Calu3 (cell line): ENCODE measurements around the gene FBXL5. TPM values are rescaled to one million over a fixed set of nuclear protein-coding genes. Genes with fewer than 3 reads are reported as not detected.

ENCODE experiments used
- Bru-seq: library from RNA; stranded (reverse); fragments of 400-500 nt; gene quantifications from one replicate; lab custom pipeline; 2021; lab: Mats Ljungman, UMichigan
- BruChase-seq, 2 experiments: library from RNA; stranded (reverse); fragments of 400-500 nt; gene quantifications; one replicate each; lab custom pipeline; 2021; lab: Mats Ljungman, UMichigan
- BruUV-seq: library from RNA; stranded (reverse); fragments of 400-500 nt; replicated peaks from 2 replicates; lab custom pipeline; 2021; lab: Mats Ljungman, UMichigan
- CTCF ChIA-PET: fragments of 300-600 bp; sonication (Branson Sonifier 250); formaldehyde crosslinking; loops from one replicate; lab custom pipeline; 2022; ENCODE audit warnings: antibody characterized with exemption; lab: Charles Lee
- DNase-seq: peaks from one replicate; pipeline ENCODE4 v3.0.0; 2022
- H3K27ac Mint-ChIP-seq: one replicate; pipeline ENCODE4 v1.8.0; 2022; ENCODE audit warnings: mixed read lengths; ENCODE audit not compliant: unreplicated experiment
- H3K27me3 Mint-ChIP-seq: one replicate; pipeline ENCODE4 v1.8.0; 2022; ENCODE audit warnings: mixed read lengths; ENCODE audit not compliant: unreplicated experiment
- H3K36me3 Mint-ChIP-seq: one replicate; pipeline ENCODE4 v1.8.0; 2022; ENCODE audit warnings: mild to moderate bottlenecking, moderate library complexity, mixed read lengths; ENCODE audit not compliant: insufficient read depth, unreplicated experiment
- H3K4me1 Mint-ChIP-seq: one replicate; pipeline ENCODE4 v1.8.0; 2022; ENCODE audit warnings: mild to moderate bottlenecking, low read depth, mixed read lengths; ENCODE audit not compliant: unreplicated experiment
- H3K4me3 Mint-ChIP-seq: one replicate; pipeline ENCODE4 v1.8.0; 2022; ENCODE audit warnings: mild to moderate bottlenecking, low read depth, moderate library complexity, mixed read lengths; ENCODE audit not compliant: unreplicated experiment
- H3K9me3 Mint-ChIP-seq: one replicate; pipeline ENCODE4 v1.8.0; 2022; ENCODE audit warnings: low read depth, mixed read lengths; ENCODE audit not compliant: unreplicated experiment
- CTCF ChIP-seq: fragments of 200-600 bp; IDR thresholded peaks from one replicate; pipeline ENCODE4 v1.8.0; 2022; ENCODE audit warnings: antibody characterized with exemption; ENCODE audit not compliant: unreplicated experiment
- intact Hi-C: fragments of 100-400 bp; cut with micrococcal nuclease; formaldehyde crosslinking; loops from one replicate; pipeline ENCODE4 v1.10.0; 2022; ENCODE audit not compliant: unreplicated experiment
- long read RNA-seq: library from polyadenylated mRNA; stranded (forward); transcript quantifications from one replicate; pipeline ENCODE4 v2.0.0, GENCODE V29; 2022
- total RNA-seq: library from RNA; stranded (reverse); gene quantifications from 2 replicates; pipeline ENCODE4 v1.2.3, GENCODE V29; 2022

The FBXL5 gene
- total RNA-seq = 26.4 and 27.0 TPM in 2 replicates
- percentile 88 among the genes with signal in this experiment for Bru-seq, nascent RNA
- BruChase-seq, experiment 1, labeled RNA remaining after a 6-hour chase = percentile 69 among the genes with signal in this experiment
- percentile 80 among the genes with signal in this experiment for BruChase-seq, experiment 2, labeled RNA remaining after a 2-hour chase
- long read RNA-seq, transcript FBXL5-201 (11 exons, 3,385 nt) = major isoform, 17 of 52 reads
- long read RNA-seq, partial matches to known transcripts = 19 of 52 reads
- long read RNA-seq, other reads (novel, unspliced or antisense) = 13 of 52 reads

GRCh38 chr4:15655223-15656037 is at the start of gene FBXL5:
FBXL5 (minus strand) TSS chr4:15655357; CDS start chr4:15655287, 70 bp downstream.
- no peak for TF ChIP-seq CTCF
- Mint-ChIP-seq H3K27me3 (no peaks in the 10 kb centered on the region), H3K9me3 (no peaks in the 10 kb centered on the region), H3K36me3 (peaks cover 34% of the 10 kb centered on the region), H3K4me1 (peaks cover 9% of the 10 kb centered on the region), H3K4me3 (peak within 1 kb of the TSS; percentile 86), H3K27ac (peak within 1 kb of the TSS; percentile 97)
- CTCF ChIA-PET = no interaction called here
- DNase-seq = peak; percentile 81
- no TSS peak for BruUV-seq
- intact Hi-C loops = no loop called here

GRCh38 chr4:15704129-15704528 is 49.0 kb upstream of the FBXL5 start:
- DNase-seq = no peak
- no peak overlapping the region for H3K4me3 Mint-ChIP-seq
- no peak overlapping the region for H3K27ac Mint-ChIP-seq
- no peaks in the 10 kb centered on the region for H3K9me3 Mint-ChIP-seq
- no peaks in the 10 kb centered on the region for H3K4me1 Mint-ChIP-seq
- CTCF ChIA-PET = no interaction called here
- intact Hi-C loops = no loop called here
- H3K36me3 Mint-ChIP-seq = no peaks in the 10 kb centered on the region
- no TSS peak for BruUV-seq
- no peaks in the 10 kb centered on the region for H3K27me3 Mint-ChIP-seq
- TF ChIP-seq CTCF = no peak

- H3K27ac Mint-ChIP-seq = peak overlapping the region; percentile 19
- no peak for DNase-seq
- no peaks in the 10 kb centered on the region for H3K4me1 Mint-ChIP-seq
- CTCF ChIA-PET = interaction anchor here (0.7 kb wide), 2 partner anchors 165 to 234 kb away, joined by 5 read pairs; no protein-coding TSS in a partner anchor
- H3K27me3 Mint-ChIP-seq = no peaks in the 10 kb centered on the region
- intact Hi-C loops = no loop called here
- H3K4me3 Mint-ChIP-seq = peak overlapping the region; percentile 62
- TF ChIP-seq CTCF = no peak
- no TSS peak for BruUV-seq
- no peaks in the 10 kb centered on the region for H3K36me3 Mint-ChIP-seq
- no peaks in the 10 kb centered on the region for H3K9me3 Mint-ChIP-seq
Measured at GRCh38 chr4:15703439-15703838, 48.3 kb upstream of the FBXL5 start.

- H3K4me1 Mint-ChIP-seq = no peaks in the 10 kb centered on the region
- peak within 1 kb of the TSS; percentile 19 for H3K27ac Mint-ChIP-seq
- CTCF ChIA-PET = interaction anchor here (0.7 kb wide), 2 partner anchors 164 to 235 kb away, joined by 5 read pairs; no protein-coding TSS in a partner anchor
- no peak for TF ChIP-seq CTCF
- H3K4me3 Mint-ChIP-seq = peak within 1 kb of the TSS; percentile 62
- BruUV-seq = no TSS peak
- H3K9me3 Mint-ChIP-seq = no peaks in the 10 kb centered on the region
- H3K27me3 Mint-ChIP-seq = no peaks in the 10 kb centered on the region
- peak; percentile 28 for DNase-seq
- H3K36me3 Mint-ChIP-seq = no peaks in the 10 kb centered on the region
- intact Hi-C loops = no loop called here
Measured at GRCh38 chr4:15702941-15703403, 47.8 kb upstream of the FBXL5 start, which contains the start of gene BST1. BST1 (plus strand) TSS chr4:15703065; CDS start chr4:15703145, 80 bp downstream.
